Ovary (tissue), 9 donors: ENCODE results near the gene KLHL24. TPM values are rescaled to one million over a fixed set of nuclear protein-coding genes. Genes with fewer than 3 reads are reported as not detected.

Experiments used
- DNase-seq, 5 donors: peaks; one replicate each; pipeline ENCODE4 v3.0.0-alpha.2; 2019 to 2020
- H3K27ac ChIP-seq, 2 donors: fragments of 200-600 bp; one replicate each; pipeline versions ENCODE4 v1.5.1 to v1.8.0; 2019 to 2022
- H3K27me3 ChIP-seq: fragments of 200-600 bp; one replicate; pipeline ENCODE4 v1.8.0; 2022
- H3K36me3 ChIP-seq: fragments of 200-600 bp; sonication (generic); one replicate; pipeline ENCODE4 v1.5.1; 2019
- H3K4me1 ChIP-seq: one replicate; pipeline ENCODE4 v1.8.1; 2013; ENCODE audit warnings: mild to moderate bottlenecking, moderate library complexity; ENCODE audit not compliant: insufficient read depth
- H3K4me3 ChIP-seq: fragments of 200-600 bp; sonication (generic); one replicate; pipeline ENCODE4 v1.5.1; 2017
- H3K9me3 ChIP-seq, 2 donors: fragments of 200-600 bp in 1 of 2; sonication (generic) in 1 of 2; one replicate each; pipeline versions ENCODE4 v1.5.1 to v1.8.1; 2013 to 2019; ENCODE audit warnings: mild to moderate bottlenecking in 1 of 2, moderate library complexity in 1 of 2
- CTCF ChIP-seq, 3 donors: fragments of 450-650 bp in 2 of 3; fragments of 200-600 bp in 1 of 3; IDR thresholded peaks; one replicate each; pipeline versions ENCODE4 v1.5.1 to v1.8.0; 2016 to 2022; ENCODE audit warnings: antibody characterized with exemption in 3 of 3, mild to moderate bottlenecking in 1 of 3
- EP300 ChIP-seq: sonication (generic); formaldehyde crosslinking; IDR thresholded peaks from one replicate; pipeline ENCODE4 v1.6.1; 2017; ENCODE audit warnings: antibody characterized with exemption
- POLR2A ChIP-seq: fragments of 450-650 bp; IDR thresholded peaks from one replicate; pipeline ENCODE4 v1.6.1; 2017; ENCODE audit warnings: antibody characterized with exemption, mild to moderate bottlenecking, moderate library complexity
- WGBS, 3 donors: extraction: QIAGEN DNeasy Blood & Tissue Kit in 1 of 3; methylation state at CpG; one replicate each; pipeline versions ENCODE4 v1.1.5 to v1.1.7; 2013 to 2017; 5-methylcytosine and 5-hydroxymethylcytosine counted together
- intact Hi-C, 4 donors: fragments of 100-400 bp; cut with DNase I; formaldehyde crosslinking; loops; one replicate each; pipeline versions ENCODE4 v1.11.0 to v1.15.1; 2022 to 2023
- polyA plus RNA-seq, 2 donors: library from polyadenylated mRNA; stranded (reverse); fragments of 200-250 nt in 1 of 2; fragments of 350-450 nt in 1 of 2; fragmentation: Illumina TruSeq in 1 of 2; extraction: RNeasy Lipid Tissue Mini Kit (QIAGEN cat#74804) in 1 of 2; gene quantifications; one replicate each; pipeline ENCODE4 v1.2.3, GENCODE V29; 2013 to 2014
- total RNA-seq, 7 donors: library from RNA; depleted of rRNA in 2 of 7; stranded (reverse); fragments of >200 nt in 2 of 7; fragmentation: NEBNext Ultra II Directional in 3 of 7; extraction: Animal tissue kit (Norgen Biotek cat#: 25700) in 3 of 7; gene quantifications; one replicate each; pipeline versions ENCODE4 v1.1.0 to v1.2.4, GENCODE V29; 2016 to 2023
- donor health status: DM: no; HTN: no; CAD: no; lungs with moderate emphysema.
- donor health status: DM: no; HTN: no; CAD: no.
- donor health status: Bipolar disorder and iron deficiency.
- donor health status: DM: yes; HTN: yes; CAD: no.
- donor health status: DM: no; HTN: no; CAD: no.
- donor health status: DM: yes; HTN: yes; CAD: no.

Gene KLHL24
- total and polyA plus RNA-seq, 9 donors, result 17.7 to 135 (median 70.7) TPM

- Histone ChIP-seq H3K27me3 (no peaks in the 10 kb centered on the region), H3K4me1 (peaks cover 2% of the 10 kb centered on the region), H3K4me3 (no peak overlapping the region), H3K9me3 (peaks cover 7 to 10% of the 10 kb centered on the region in 2 donors), H3K36me3 (peaks cover 2% of the 10 kb centered on the region), H3K27ac (no peak overlapping the region)
- no peak for TF ChIP-seq EP300
- no peak for TF ChIP-seq POLR2A
- no peak for TF ChIP-seq CTCF (IDR thresholded peaks at IDR 0.05)
- DNase-seq, result no peak
- WGBS, 3 donors, result 94 to 97% (median 97%) methylated on average over 4 of the region's 4 CpGs
- intact Hi-C loops, result no loop called here
These were observed 15.1 kb downstream of the KLHL24 start for GRCh38 chr3:183650554-183650953.

- TF ChIP-seq EP300, result no peak
- TF ChIP-seq CTCF (IDR thresholded peaks at IDR 0.05), result no peak
- no peak for TF ChIP-seq POLR2A
- WGBS, 3 donors, result 81 to 97% (median 90%) methylated on average over 6 of the region's 6 CpGs
- no peak overlapping the region for H3K27ac ChIP-seq
- peaks cover 2% of the 10 kb centered on the region for H3K36me3 ChIP-seq
- peaks cover 2% of the 10 kb centered on the region for H3K4me1 ChIP-seq
- peaks cover 7 to 10% of the 10 kb centered on the region in 2 donors for H3K9me3 ChIP-seq
- H3K4me3 ChIP-seq, result no peak overlapping the region
- no peak for DNase-seq
- intact Hi-C loops, result no loop called here
- no peaks in the 10 kb centered on the region for H3K27me3 ChIP-seq
These were observed 18.0 kb downstream of the KLHL24 start for GRCh38 chr3:183653209-183654064.

GRCh38 chr3:183654727-183655126 lies 19.3 kb downstream of the KLHL24 start:
- Histone ChIP-seq H3K36me3 (peaks cover 2% of the 10 kb centered on the region), H3K4me1 (peaks cover 4% of the 10 kb centered on the region), H3K4me3 (no peak overlapping the region), H3K27me3 (no peaks in the 10 kb centered on the region), H3K9me3 (peaks cover 7 to 10% of the 10 kb centered on the region in 2 donors), H3K27ac (no peak overlapping the region)
- WGBS, 3 donors, result 97 to 99% (median 98%) methylated on average over 1 of the region's 1 CpG
- TF ChIP-seq POLR2A, result no peak
- TF ChIP-seq CTCF (IDR thresholded peaks at IDR 0.05), result no peak
- no peak for TF ChIP-seq EP300
- intact Hi-C loops, result no loop called here
- no peak for DNase-seq

- no peaks in the 10 kb centered on the region for H3K36me3 ChIP-seq
These were observed 26.7 kb downstream of the KLHL24 start for GRCh38 chr3:183662099-183662498.

More at GRCh38 chr3:183662099-183662498, 26.7 kb downstream of the KLHL24 start:
- Histone ChIP-seq H3K4me3 (no peak overlapping the region), H3K27me3 (no peaks in the 10 kb centered on the region), H3K4me1 (peaks cover 4% of the 10 kb centered on the region), H3K9me3 (no peaks in the 10 kb centered on the region), H3K27ac (no peak overlapping the region)
- TF ChIP-seq EP300 (no peak), POLR2A (no peak), CTCF (IDR thresholded peaks at IDR 0.05) (no peak)
- no peak for DNase-seq
- 13 to 42% (median 40%) methylated on average over 3 of the region's 3 CpGs for WGBS, 3 donors
- intact Hi-C loops, result no loop called here
